Adrenal gland (tissue), 5 donors: Measurements from ENCODE around the gene PICK1.
"Not testable (repeated sequence)": the region's sequence is repeated elsewhere in the genome, so short reads cannot be mapped to it uniquely, and the experiment has no call there.

Source experiments
- CTCF ChIP-seq, 6 experiments: fragments of 450-650 bp in 4 of 6; fragments of 200-600 bp in 2 of 6; sonication (generic) in 1 of 6; IDR thresholded peaks; 1 replicate in 5 of 6; 2 replicates in 1 of 6; pipeline versions ENCODE4 v1.5.1 to v1.8.0; 2016 to 2021; ENCODE audit warnings: antibody characterized with exemption in 6 of 6, mild to moderate bottlenecking in 2 of 6, moderate library complexity in 1 of 6
- POLR2A ChIP-seq, 2 donors: fragments of 450-650 bp; IDR thresholded peaks; one replicate each; pipeline ENCODE4 v1.6.1; 2017; ENCODE audit warnings: antibody characterized with exemption in 2 of 2, mild to moderate bottlenecking in 2 of 2, moderate library complexity in 1 of 2
- donor health status: DM: no; HTN: no; CAD: no.

GRCh38 chr22:38117556-38117955, 60.4 kb downstream of the PICK1 start:
- not testable (repeated sequence) for TF ChIP-seq CTCF, POLR2A (IDR thresholded peaks at IDR 0.05)
